ENCODE measurements around the gene ANKRD11. TPM values are rescaled to one million over a fixed set of nuclear protein-coding genes. Genes with fewer than 3 reads are reported as not detected.

The ANKRD11 gene
- total and polyA plus RNA-seq, 2 donors (not counting 3 experiments of a cell fraction or from before 2014, with no cell fraction given): 55.8 to 191 TPM

Small RNA genes within 50 kb of the gene (small RNA-seq; reads per million reads assigned to genes)
- gene RNU6-430P (ENCODE audit: insufficient read depth, insufficient read length, low read depth, low replicate concordance): not detected

Other genes with a start within 250 kb of the ANKRD11 start
- 139 and 146 TPM in 2 replicates for gene SPG7, start 17.8 kb upstream of the ANKRD11 start, total RNA-seq
- gene SPG7, start 17.8 kb upstream of the ANKRD11 start, polyA plus RNA-seq: 85.8 and 90.2 TPM in 2 replicates
- gene RPL13, start 70.1 kb upstream of the ANKRD11 start, total RNA-seq: 1,463 and 1,769 TPM in 2 replicates
- 5,670 and 7,559 TPM in 2 replicates for gene RPL13, start 70.1 kb upstream of the ANKRD11 start, polyA plus RNA-seq
- 1.5 and 2.0 TPM in 2 replicates for gene CPNE7, start 85.2 kb upstream of the ANKRD11 start, total RNA-seq
- gene CPNE7, start 85.2 kb upstream of the ANKRD11 start, polyA plus RNA-seq: 5.4 and 5.9 TPM in 2 replicates
- 0.44 and 0.60 TPM in 2 replicates for gene DPEP1, start 123.1 kb upstream of the ANKRD11 start, total RNA-seq
- gene DPEP1, start 123.1 kb upstream of the ANKRD11 start, polyA plus RNA-seq: 0.37 and 0.99 TPM in 2 replicates
- gene CHMP1A, start 167.1 kb upstream of the ANKRD11 start, total RNA-seq: 83.9 and 86.3 TPM in 2 replicates
- gene CHMP1A, start 167.1 kb upstream of the ANKRD11 start, polyA plus RNA-seq: 101 and 110 TPM in 2 replicates
- 11.4 and 13.7 TPM in 2 replicates for gene SPATA33, start 167.3 kb upstream of the ANKRD11 start, total RNA-seq
- gene SPATA33, start 167.3 kb upstream of the ANKRD11 start, polyA plus RNA-seq: 3.5 and 4.7 TPM in 2 replicates
- 84.0 and 99.9 TPM in 2 replicates for gene CDK10, start 196.1 kb upstream of the ANKRD11 start, total RNA-seq
- 74.5 and 83.8 TPM in 2 replicates for gene CDK10, start 196.1 kb upstream of the ANKRD11 start, polyA plus RNA-seq
- gene SPATA2L, start 211.1 kb upstream of the ANKRD11 start, total RNA-seq: 7.4 and 8.7 TPM in 2 replicates
- 7.3 and 11.6 TPM in 2 replicates for gene SPATA2L, start 211.1 kb upstream of the ANKRD11 start, polyA plus RNA-seq
- 15.5 and 18.3 TPM in 2 replicates for gene VPS9D1, start 230.3 kb upstream of the ANKRD11 start, total RNA-seq
- 17.3 and 19.0 TPM in 2 replicates for gene VPS9D1, start 230.3 kb upstream of the ANKRD11 start, polyA plus RNA-seq
- gene ZNF276, start 231.0 kb upstream of the ANKRD11 start, total RNA-seq: 36.6 and 42.7 TPM in 2 replicates
- gene ZNF276, start 231.0 kb upstream of the ANKRD11 start, polyA plus RNA-seq: 40.0 and 41.6 TPM in 2 replicates